ENCODE measurements around the gene P2RY6.

Gene P2RY6

GRCh38 chr11:73281796-73282660, 9.9 kb downstream of the P2RY6 start:
- no peak for DNase-seq

- no peak for DNase-seq
These were observed 11.3 kb downstream of the P2RY6 start for GRCh38 chr11:73283276-73284000.

GRCh38 chr11:73284106-73284505, 12.0 kb downstream of the P2RY6 start:
- DNase-seq = no peak

- no peak for DNase-seq
These were observed 13.6 kb downstream of the P2RY6 start for GRCh38 chr11:73285721-73286120.

GRCh38 chr11:73286240-73286810, 14.2 kb downstream of the P2RY6 start:
- no peak for DNase-seq

GRCh38 chr11:73287400-73288101, 15.4 kb downstream of the P2RY6 start:
- no peak for DNase-seq

GRCh38 chr11:73288192-73288872, 16.2 kb downstream of the P2RY6 start:
- DNase-seq = peak in 1 of 2 donors; percentile 25

- DNase-seq = peak; percentile 43 to 81
These were observed 17.0 kb downstream of the P2RY6 start for GRCh38 chr11:73288873-73289707.

GRCh38 chr11:73290536-73290935, 18.4 kb downstream of the P2RY6 start:
- DNase-seq = no peak

- DNase-seq = no peak
These were observed 19.1 kb downstream of the P2RY6 start for GRCh38 chr11:73291196-73291595.

- DNase-seq = no peak
These were observed 19.8 kb downstream of the P2RY6 start for GRCh38 chr11:73291781-73292524.

GRCh38 chr11:73292525-73292894, 20.4 kb downstream of the P2RY6 start:
- no peak for DNase-seq

- DNase-seq = no peak
These were observed 21.3 kb downstream of the P2RY6 start for GRCh38 chr11:73293356-73293936.

- no peak for DNase-seq
These were observed 22.5 kb downstream of the P2RY6 start for GRCh38 chr11:73294604-73295003.

- DNase-seq = peak; percentile 47 to 84
These were observed 23.3 kb downstream of the P2RY6 start for GRCh38 chr11:73295241-73295995.

GRCh38 chr11:73295996-73296318, 23.8 kb downstream of the P2RY6 start:
- no peak for DNase-seq

GRCh38 chr11:73296501-73297230, 24.5 kb downstream of the P2RY6 start:
- no peak for DNase-seq

GRCh38 chr11:73297231-73297590, 25.1 kb downstream of the P2RY6 start:
- no peak for DNase-seq

- DNase-seq = no peak
These were observed 25.6 kb downstream of the P2RY6 start for GRCh38 chr11:73297702-73298101.

All from bone marrow (tissue), 2 donors.